HG02938 (cell line): Measurements from ENCODE around the gene ARRDC4.
"Not testable (repeated sequence)": the region's sequence is repeated elsewhere in the genome, so short reads cannot be mapped to it uniquely, and the experiment has no call there.

Experiments used
- ATAC-seq: cut with Tn5 transposase; IDR thresholded peaks from one replicate; pipeline ENCODE4 v1.9.1; 2021; ENCODE audit warnings: mild to moderate bottlenecking, moderate library complexity; ENCODE audit not compliant: unreplicated experiment

The ARRDC4 gene

DNA sequence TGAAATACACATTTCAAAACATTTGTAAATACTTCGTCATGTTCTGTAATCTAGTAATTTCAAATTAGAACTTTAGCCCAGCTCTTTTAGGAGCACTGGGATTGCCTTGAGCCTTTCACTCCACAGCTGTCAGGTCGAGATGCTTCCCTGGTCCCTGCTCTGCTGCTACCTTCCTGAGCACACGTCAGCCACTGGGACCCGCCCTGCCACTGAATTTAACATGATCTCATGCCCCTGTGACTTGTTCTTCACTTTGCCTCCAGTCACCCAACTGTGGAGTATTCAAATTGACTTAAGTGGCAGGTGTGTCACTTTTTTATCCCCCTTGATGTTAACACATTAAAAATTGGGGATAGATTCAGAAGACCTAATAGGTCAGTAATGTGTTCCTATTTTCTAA, 3.3 kb downstream of the ARRDC4 start:
- no peak for ATAC-seq

DNA sequence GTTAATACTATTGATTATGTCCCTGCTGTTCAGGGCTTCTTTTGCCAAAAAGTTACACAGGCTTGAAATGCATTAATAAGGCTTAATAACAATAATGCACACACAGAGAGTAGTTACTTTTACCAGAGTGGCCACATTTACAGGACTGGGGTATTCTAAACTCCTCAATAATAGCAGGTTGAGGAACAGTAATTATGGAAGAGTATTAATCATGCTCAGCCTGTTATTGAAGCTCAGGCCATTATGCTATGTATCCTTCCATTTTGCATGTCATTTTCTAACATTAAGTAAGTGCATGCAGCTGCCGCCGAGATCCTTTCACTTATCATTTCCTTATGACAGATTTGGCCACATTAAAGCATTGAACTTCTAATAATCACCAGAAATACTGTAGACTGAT, 5.7 kb downstream of the ARRDC4 start:
- ATAC-seq: no peak

DNA sequence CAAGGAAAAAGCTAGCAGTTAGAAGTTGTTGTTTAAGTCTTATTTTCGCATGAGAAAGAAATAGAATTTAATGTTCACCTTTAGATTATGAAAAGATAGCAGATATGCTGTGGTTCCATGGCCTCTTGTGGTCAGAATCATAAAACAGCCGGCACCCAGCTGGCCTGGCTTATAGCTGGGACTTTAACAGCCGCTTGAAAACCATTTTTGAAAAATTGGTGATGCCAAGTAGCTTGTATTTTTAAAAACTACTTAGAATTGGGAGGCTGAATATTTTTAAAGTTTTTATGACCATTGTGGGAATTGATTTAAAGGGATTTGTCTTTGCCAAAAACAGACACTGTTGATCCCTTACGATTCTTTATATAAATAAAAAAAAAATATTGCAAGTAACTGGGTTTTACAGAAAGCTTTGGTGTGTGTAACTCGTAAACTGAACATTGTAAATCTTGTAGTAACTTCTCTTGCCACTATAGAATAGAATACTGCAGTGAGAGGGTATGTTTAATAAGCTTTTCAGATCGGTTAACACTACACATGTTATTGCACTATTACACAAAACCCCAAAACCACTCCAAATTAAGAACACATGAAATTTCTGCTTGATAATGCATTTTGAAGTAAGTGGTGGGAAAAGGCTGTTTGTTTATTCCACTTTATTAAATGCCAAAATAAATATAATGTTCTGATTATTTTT, 6.6 kb downstream of the ARRDC4 start:
- ATAC-seq: no peak

DNA sequence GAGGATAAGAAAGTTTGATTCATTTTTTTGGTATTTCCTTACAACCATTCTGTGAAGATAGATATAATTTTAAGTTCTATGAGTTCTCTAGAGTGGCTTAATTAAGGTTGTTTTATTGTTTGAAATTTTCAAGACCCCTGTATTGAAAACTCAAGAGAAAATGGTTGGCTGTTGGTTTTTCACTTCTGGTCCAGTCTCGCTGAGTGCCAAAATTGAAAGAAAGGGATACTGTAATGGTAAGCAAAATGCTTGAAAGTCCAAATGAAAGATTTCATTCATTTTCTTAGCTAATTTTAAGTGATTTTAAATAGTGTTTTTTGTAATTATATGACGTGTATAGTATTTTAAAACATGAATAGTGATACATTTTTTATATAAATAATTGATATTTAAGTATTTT, 7.4 kb downstream of the ARRDC4 start:
- no peak for ATAC-seq

DNA sequence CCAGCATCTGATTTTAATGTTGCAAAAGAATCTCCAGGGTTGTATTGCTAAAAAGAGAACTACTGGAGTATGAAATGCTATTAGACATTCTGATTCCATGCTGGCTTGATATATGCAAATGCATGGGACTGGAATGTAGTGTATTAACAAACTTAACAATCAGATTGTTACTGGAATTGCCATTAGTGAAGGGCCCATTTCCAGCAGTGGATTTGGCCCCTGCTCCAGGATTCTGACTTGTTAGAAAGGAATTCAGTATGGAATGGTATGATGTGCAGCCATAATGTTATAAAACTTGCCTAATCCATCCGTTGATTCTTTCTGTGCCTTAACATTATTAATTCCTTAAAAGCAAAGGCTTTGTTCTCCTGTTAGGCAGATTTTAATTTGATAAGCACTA, 7.9 kb downstream of the ARRDC4 start:
- no peak for ATAC-seq

DNA sequence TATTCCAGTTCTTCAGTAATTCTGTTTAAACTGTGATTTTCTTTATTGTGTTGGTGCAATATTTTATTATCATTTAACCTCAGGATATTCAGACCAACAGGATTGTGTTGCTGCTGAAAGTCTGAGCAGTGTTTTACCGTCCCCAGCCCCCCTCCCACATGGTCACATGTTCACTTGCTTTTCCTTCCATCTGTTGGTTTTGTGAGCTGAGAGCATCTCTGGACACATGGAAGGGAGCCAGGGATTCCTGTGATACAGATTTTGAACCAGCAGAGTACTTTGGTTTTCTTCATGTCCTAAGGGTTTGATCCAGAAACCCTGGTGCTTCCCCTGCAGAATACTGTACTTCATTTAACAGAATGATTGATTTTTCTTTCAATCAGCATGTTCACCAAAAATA, 11.9 kb downstream of the ARRDC4 start:
- ATAC-seq: no peak

DNA sequence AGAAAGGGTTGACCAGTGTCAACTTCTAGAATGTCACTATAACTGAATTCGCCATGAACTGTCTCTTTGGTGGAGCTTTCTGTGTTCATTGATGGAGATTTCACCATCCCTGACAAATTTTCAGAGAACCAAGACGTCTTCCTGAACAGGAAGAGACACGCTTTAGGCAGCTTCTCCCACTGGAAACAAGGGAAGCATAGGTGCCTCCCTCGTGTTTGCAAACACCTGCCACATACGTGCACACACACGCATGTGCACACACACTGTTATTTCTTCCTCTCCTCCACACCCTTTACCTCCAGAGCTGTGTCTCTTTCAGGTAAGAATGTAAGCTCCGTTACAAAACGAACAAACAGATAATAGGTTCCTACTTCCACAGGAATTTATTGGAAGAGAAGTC, 15.6 kb downstream of the ARRDC4 start:
- no peak for ATAC-seq

DNA sequence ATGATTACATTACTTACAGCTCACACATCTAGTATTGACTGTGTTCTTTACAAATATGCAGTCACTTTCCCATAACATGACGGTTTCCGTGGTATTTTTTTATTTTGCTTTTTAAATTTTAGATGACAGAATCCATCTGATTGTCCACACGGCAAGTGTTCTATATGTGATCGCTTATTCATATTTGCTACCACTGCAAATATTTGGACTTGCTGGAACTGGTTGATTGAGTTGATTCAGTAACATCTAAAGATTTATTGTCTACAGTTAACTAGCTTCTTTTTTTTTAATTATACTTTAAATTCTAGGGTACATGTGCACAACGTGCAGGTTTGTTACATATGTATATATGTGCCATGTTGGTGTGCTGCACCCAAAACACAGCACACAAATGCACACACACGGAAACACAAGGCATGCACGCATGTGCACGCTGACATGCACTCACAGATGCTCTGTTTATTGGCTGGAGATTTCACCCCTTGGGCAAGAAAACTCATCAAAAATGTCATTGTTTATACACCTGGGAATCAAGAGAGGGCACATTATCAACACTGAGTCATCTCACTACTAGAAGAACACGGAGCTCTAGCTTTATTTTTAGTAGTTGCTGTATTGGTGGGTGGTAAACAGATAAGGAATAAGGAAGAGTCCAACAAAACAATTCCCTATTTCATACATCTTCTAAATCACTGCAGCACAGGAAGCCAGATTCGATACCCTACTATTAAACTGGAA, 16.4 kb downstream of the ARRDC4 start:
- no peak for ATAC-seq

DNA sequence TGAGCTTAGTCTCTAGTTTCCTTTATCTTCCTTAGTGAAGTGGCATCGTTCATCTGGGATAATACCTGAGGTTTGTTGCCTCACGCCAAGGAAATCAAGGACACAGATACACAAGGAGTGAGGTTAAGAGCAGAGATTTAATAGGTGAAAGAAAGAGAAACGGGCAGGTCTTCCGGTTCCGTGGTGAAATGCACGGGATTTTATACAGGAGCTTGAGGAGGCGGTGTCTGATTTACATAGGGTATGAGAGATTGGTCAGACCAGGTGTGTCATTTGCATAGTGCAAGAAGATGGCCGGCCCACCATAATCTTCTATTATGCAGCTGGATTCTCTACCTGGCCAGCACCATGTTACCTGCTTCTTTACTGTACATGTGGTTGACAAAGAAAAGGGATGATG, 17.2 kb downstream of the ARRDC4 start:
- ATAC-seq: no peak

DNA sequence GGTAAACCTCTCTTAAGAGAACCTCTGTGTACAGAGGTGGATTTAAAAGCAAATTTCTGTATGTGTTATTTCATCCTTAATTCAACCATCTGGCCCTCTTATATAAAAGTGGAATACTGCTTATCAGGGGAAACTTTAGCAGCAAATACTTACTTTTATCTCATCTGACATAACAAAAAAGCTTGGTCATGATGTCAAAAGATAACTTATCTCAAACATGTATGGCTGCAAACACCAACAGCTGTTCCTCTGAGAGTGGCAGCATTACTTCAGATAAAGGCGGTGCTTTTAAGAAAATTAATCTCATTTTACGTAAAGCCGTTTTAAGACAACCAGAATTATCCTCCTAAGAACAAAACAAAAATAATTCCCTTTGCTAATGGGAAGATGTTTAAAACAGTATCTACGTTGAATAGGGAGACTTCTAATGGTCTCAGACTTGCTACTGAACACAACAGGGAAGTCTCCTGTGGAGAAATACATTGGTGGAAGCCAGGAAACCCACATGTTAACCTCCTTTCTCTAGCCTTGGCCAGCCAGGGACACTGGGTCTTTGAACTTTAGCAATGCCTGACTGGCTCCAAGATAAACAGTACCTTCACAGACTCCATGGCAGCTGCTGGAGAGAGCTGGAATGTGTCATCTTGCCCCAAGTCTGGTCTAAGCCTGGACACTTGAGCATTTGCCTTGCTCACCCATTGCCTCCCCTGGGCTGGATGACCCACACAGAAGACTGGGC, 18.1 kb downstream of the ARRDC4 start:
- ATAC-seq: no peak

DNA sequence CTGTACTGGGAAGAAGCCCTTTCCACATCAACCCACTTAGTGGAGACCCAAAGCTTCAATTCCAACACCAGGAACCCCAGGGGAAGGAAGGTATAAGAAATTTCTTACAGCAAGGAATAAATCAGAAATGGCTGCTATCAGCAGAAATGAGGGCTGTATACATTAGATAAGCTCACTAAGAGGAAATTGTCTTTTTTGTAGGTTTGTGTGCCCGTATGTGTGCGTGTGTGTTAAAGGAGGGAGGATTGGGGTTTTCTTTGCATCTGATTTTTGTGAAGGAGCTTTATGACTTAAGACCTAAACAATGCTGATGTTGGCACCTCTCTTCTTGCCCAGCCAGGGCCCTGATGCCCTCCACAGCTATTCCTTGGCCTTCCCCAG, 18.6 kb downstream of the ARRDC4 start:
- ATAC-seq: no peak

DNA sequence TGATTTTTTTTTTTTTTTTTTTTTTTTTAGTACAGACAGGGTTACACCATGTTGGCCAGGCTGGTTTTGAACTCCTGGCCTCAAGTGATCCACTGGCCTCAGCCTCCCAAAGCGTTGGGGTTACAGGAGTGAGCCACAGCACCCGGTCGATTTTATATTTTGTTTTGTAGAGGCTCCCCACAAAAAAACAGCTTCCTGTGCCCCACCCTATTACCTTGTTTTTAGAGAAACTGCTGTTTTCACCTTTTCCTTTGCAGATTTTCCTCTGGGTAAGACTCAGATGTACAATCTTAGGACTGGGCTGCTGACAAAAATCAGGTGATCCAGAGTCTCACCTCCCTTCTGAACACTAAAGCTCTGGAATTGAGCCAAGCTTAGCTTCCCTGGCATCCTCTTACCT, 20.6 kb downstream of the ARRDC4 start:
- no peak for ATAC-seq

DNA sequence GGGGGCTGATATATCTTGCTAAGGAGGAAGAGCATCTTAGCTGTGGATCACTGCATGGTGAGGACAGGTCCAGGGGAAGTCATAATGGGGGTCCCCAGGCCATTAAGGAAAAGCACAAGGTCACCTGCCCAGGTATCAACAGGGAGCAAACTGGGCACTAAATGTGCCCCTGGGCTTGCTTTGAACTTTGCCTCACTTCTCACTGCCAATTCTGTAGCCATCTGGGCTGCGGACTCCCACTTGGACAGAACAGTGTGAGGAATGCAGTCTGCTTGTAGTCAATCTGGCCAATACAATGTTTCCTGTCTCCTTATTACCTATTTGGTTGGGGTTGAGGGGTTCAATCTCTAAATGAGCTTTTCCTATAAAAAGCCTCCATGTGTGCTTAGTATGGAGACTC, 21.3 kb downstream of the ARRDC4 start:
- ATAC-seq: no peak

DNA sequence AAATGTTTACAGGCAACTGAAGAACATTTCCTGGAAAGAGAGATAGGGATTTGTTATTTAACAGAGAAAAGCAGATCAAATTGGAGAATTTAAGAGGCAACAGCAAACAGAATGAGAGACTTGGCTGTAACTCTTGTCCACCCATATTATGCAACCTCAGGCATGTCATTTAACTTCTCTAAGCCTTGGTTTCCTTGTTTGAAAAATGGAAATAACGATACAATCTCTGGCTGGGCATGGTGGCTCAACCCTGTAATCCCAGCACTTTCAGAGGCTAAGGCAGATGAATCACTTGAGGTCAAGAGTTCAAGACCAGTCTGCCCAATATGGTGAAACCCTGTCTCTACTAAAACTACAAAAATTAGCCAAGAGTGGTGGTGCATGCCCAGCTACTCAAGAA, 23.7 kb downstream of the ARRDC4 start:
- no peak for ATAC-seq

DNA sequence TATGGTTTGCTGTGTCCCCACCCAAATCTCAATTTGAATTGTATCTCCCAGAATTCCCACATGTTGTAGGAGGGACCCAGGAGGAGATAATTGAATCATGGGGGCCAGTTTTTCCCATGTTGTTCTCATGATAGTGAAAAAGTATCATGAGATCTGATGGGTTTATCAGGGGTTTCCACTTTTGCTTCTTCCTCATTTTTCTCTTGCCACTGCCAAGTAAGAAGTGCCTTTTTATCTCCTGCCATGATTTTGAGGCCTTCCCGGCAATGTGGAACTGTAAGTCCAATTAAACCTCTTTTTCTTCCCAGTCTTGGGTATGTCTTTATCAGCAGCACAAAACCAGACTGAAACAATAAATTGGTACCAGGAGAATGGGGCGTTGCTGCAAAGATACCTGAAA, 25.5 kb downstream of the ARRDC4 start:
- ATAC-seq: not testable (repeated sequence)

DNA sequence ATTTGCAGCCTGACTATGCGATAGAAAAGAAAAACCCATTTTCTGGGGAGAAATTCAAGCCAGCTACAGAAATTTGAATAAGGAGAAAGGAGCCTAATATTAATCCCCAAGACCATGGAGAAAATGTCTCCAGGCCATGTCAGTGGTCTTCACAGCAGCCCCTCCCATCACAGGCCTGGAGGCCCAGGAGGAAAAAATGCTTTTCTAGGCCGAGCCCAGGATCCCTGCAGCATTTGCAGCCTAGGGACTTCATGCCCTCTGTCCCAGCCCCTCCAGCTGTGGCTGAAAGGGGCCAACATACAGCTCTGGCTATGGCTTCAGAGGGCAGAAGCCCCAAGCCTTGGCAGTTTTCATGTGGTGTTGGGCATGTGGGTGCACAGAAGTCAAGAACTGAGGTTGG, 26.3 kb downstream of the ARRDC4 start:
- no peak for ATAC-seq

DNA sequence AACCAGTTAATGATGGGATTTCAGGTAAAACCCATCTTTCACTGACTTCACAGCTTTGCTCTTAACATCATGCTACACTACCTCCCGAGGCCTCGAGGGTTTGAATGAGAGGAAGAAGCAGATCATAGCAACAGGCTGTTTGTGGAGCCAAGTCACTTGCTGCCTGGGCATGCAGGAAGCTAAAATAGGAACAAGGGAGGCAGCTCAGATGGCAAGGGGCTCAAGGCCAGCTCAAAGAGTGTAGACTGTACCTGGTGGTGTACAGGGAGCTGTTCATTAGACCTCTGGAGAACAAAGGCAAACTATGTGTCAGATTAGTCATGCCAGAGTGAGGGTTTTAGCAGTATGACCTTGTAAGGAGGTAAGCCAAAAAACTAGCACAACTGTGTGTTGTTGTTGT, 28.8 kb downstream of the ARRDC4 start:
- no peak for ATAC-seq

DNA sequence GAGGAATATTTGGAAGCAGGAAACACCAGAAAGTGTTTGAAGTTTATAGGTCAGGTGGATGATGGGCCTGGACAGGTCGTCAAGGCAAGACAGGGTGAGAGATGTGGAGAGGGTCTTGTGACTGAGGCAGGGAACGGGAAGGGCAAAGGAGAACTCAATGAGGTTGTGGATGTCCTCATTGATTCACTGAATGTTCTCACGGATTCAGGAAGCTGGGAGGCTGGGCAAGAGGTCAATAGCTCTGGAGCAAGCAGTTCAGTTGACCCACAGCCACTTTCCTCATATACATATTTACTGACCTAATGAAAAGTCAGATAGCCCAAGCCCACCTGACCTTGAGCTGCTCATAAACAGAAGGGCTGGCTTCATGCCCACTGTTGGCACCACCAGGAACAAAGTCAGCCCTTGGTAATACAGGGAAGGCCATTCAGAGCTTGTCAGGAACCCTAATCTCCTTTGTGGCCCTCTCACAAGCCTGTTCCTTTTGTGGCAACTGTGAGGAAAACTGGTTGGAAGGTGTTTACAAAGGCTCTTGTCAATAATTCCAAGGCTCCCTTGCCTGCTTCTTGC, 31.6 kb downstream of the ARRDC4 start:
- no peak for ATAC-seq

DNA sequence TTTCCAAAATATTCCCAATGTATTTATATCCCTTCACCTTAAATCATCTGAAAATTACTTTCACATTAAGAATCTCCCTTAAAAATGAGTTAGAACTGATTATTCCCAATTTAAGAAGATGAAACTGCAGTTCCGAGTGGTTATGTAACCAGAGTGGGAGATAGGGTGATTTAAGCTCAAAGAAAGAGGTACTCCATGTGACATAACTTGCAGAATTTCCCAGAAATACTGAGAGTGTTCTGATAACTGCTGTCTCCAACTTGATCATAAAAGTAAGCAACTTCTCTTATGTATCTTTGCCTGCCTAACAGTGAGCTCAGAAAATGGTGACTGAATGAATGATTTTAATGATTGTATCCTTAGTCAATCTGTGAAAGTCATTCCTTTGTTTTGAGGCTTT, 32.3 kb downstream of the ARRDC4 start:
- no peak for ATAC-seq

DNA sequence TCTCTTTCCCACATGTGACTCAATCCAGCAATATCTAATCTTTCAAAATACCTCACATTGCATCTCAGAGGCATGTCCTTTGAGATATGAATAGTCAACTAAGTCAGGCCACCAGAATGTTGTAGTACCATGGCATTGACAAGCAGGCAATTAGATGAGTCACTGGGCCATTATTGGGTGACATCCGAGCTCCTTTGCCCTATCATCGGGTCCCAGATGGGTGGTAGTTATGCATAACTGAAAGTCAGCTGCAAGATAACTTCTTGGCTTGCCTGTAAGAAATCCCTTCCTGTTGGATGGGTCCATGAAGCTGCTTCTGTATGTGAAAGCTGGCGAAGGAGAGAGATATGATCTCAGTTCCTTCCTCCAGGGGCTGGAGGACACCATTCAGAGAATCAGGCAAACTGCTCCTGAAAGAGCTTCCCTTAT, 32.8 kb downstream of the ARRDC4 start:
- ATAC-seq: no peak

DNA sequence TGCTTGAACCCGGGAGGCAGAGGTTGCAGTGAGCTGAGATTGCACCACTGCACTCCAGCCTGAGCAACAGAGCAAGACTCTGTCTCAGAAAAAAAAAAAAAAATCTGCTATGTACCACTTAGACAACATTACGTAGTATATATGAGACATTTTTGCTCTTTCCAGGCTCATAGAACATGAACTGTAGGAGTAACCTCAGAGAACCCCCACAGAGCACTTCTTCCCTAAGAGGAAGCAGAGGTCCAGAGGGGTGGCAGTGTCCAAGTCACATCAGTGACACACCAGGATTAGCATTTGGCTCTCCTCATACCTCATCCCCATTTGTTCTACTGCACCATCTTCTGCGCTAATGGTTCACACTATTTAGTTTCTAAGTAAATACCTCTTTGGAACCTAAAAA, 33.7 kb downstream of the ARRDC4 start:
- no peak for ATAC-seq

DNA sequence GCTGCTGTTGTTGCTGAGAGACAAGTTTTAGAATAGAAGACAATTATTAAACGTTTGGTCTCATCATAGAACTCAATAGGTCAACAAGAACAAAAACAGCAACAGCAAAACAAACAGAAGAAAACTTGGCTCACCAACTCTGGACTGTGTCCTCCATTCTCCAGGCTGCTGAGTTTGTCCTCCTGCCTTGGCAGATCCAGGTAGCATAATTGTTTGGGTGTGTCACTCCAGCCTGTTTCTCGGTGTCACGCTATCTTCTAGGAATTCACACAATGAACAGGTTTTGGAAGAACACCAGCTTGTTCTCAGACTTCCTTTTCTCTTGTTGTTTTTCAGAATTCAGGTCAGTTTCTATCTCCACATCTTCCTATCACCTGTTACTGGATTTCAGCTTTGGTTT, 34.7 kb downstream of the ARRDC4 start:
- no peak for ATAC-seq
